ENCODE measurements around the gene LINGO4.

The LINGO4 gene, protein sequence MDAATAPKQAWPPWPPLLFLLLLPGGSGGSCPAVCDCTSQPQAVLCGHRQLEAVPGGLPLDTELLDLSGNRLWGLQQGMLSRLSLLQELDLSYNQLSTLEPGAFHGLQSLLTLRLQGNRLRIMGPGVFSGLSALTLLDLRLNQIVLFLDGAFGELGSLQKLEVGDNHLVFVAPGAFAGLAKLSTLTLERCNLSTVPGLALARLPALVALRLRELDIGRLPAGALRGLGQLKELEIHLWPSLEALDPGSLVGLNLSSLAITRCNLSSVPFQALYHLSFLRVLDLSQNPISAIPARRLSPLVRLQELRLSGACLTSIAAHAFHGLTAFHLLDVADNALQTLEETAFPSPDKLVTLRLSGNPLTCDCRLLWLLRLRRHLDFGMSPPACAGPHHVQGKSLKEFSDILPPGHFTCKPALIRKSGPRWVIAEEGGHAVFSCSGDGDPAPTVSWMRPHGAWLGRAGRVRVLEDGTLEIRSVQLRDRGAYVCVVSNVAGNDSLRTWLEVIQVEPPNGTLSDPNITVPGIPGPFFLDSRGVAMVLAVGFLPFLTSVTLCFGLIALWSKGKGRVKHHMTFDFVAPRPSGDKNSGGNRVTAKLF

DNA sequence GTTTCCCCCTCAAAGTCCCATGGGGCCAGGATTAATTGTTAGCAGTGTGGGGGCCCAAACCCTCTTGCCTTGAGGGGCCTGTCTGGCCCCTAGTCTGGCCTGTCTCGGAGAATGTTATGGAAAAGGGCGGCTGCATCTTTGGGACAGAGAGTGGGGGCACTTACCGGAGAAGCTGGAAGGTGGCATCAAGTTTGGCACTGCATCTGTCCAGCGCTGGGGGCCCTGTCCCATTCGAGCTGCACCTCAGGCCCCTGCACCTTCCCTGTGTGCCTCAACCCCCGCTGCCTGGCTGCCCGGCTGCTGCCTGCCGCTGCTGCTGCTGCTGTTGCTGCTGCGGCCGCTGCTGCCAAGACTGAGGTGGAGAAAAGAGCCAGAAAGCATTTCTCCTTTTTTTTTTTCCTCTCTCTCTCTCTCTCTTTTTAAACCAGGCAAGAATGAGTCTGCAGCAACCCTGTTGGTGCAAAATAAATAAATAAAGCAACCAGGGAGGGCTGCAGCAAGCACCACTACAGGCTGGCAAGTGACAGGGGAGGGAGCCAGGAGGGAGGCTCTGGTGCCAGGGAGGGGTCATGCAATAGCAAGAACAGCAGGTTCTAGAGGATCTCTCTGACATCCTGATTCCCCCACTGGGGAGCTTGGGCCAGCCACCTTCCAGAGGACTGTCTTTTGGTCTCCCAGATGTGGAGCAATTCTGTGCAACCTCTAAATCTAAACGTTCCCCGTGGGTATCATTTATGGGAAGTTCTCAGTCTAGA lies at the start of gene LINGO4:
Gene LINGO4 (minus strand): TSS at position 354 of the 755 bp plus-strand sequence. CDS start 2,715 bp downstream, outside the sequence.
- no peak for DNase-seq (ENCODE audit: low read depth)

GRCh38 chr1:151854658-151855057 lies 49.4 kb upstream of the LINGO4 start:
- DNase-seq (ENCODE audit: low read depth) = no peak

GRCh38 chr1:151853411-151853943 lies 48.3 kb upstream of the LINGO4 start, which contains the start of gene THEM5:
Gene THEM5 (minus strand): TSS chr1:151853712. CDS start chr1:151853565, 147 bp downstream.
- no peak for DNase-seq (ENCODE audit: low read depth)

GRCh38 chr1:151852733-151853132 lies 47.5 kb upstream of the LINGO4 start:
- no peak for DNase-seq (ENCODE audit: low read depth)

- no peak for DNase-seq (ENCODE audit: low read depth)
Measured at GRCh38 chr1:151851886-151852285, 46.7 kb upstream of the LINGO4 start.

GRCh38 chr1:151849871-151850270 lies 44.7 kb upstream of the LINGO4 start:
- no peak for DNase-seq (ENCODE audit: low read depth)

DNA sequence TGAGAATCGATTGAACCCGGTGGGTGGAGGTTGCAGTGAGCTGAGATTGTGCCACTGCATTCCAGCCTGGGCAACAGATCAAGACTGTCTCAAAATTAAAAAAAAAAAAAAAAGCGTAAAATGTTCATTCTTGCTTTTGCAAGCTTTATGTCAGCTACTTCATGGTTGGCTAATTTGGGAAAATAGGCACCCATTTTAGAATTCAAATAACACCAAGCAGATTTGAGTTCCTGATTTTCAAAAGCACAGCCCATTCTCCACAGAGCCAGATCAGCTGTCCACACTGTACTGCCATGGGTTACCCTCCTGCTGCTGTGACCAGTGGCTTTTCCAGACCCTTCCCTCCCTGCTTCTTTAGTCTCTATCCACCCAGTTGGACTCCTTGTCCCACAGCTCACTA lies 43.9 kb upstream of the LINGO4 start:
- no peak for DNase-seq (ENCODE audit: low read depth)

DNA sequence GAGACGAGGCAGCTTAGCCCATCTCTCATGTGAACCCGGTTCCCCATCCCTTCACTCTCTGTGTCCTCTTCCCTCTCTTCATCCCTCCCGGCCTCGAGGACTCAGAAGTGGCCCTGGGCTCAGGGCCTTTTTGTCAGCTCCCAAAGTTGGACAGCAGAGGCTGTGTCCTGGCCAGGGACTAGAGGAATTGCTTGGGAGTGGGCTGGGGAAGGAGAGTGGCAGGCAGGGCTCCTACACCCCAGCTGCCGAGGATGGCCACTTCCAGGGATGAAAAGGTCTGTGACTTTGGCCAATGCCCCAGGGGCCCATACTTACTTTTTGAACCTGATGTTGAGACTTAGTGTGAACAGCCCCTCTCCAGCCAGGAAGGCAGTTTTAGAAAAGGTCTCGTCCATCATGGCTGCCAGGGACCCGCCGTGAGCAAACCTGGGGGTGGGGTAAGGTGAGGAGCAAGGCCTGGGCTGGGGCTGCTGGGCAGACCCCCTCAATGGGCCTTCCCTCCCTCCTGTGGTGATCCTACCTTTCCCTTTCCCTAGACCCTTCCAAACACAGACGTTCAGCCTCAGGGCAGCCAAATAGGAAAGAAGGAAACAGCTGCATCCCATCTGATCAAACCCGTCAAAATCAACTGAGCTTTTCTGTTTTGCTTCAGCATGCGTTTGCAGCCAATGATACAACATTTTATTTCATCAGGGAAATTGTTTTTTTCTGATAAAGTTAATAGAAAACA lies 42.8 kb upstream of the LINGO4 start:
- DNase-seq (ENCODE audit: low read depth) = no peak

GRCh38 chr1:151846686-151847237 lies 41.5 kb upstream of the LINGO4 start:
- no peak for DNase-seq (ENCODE audit: low read depth)

DNA sequence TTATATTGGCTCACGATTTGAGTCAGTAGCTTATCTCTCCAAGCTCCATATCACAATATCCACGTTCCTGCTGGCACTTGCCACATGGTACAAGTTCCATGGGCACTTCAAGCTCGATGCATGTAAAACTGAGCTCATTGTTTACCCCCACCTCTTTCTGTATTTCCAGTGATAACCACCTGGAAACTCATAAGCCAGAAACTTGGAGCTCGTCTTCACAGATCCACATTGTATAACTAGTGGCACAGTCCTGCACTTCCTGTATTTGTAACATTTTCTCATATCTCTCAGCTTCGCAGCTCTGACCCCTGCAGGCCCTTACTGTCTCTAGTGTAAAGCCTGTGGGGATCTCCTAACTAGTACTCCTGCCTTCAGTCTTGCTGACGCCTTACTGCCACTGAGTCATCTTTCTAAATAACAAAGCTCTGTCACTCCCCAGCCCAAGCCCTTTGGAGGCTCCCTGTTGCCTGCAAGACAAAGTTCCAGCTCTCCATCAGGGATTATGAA lies 40.9 kb upstream of the LINGO4 start:
- no peak for DNase-seq (ENCODE audit: low read depth)

- no peak for DNase-seq (ENCODE audit: low read depth)
Measured at GRCh38 chr1:151843398-151843797, 38.2 kb upstream of the LINGO4 start.

- DNase-seq (ENCODE audit: low read depth) = no peak
Measured at GRCh38 chr1:151841141-151841540, 35.9 kb upstream of the LINGO4 start.

DNA sequence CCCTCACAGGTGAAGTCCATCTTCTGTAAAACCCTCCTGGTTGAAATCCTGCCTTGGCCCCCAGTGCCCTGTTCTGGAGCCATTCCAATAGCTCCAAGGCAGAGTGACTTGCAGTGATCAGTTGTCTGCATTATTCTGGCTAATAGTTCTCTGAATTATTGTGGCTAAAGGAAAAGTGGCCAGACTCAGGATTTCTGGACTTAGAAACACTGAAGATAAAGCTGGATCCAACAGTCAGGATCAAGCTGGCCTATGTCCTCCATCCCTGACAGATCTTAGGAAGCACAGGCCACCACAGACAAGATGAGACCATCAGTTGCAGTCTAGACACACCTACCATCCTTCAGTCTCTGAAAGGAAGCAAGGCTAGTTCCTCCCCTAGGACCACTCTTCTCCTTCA lies 35.2 kb upstream of the LINGO4 start:
- no peak for DNase-seq (ENCODE audit: low read depth)

DNA sequence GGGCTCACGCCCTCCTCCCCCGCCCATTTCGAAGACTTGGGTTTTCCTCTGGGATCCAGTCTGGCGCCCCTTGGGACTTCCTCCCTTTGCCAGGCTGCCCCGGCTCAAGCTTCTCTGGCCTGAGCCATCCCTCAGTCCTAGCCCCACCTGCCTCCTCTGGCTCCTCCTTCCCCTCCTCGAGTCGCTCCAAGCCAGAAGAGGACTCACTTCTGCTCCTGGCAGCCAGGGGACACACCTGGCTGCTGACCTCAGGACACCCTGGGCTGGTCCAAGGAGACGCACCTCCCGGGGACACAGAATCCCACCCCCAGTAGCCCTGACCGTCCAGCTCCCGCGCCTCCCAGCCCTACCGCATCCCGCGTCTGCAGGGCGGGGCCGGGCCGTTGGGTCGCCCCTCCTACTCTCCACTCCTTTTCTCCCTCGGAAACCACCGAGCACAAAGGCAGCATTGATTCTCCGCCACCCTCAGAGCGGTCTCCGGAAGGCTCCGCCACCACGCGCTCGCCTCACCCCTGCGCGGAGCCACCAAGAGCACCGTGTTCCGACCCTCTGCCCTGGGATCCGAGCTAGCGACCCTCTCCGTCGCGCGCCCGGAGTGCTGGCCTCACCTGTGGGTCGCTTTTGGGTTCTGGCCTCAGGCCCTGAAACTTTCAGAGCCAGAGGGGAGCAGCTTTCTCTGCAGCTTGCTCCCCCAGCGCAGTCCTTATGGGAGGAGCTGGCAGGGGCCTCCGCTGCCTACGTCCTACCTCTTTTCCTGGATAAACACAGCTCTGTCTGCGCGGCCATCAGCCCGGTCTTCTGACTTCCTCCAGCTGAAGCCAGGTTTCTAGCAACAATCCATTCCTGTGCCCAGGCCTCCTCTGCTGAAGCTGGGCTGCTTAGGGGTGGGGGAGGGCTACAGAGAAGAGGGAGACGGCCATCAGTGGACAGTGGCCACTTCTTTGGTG lies 34.5 kb upstream of the LINGO4 start, which contains the start of gene C2CD4D:
Gene C2CD4D (minus strand): TSS at position 364 of the 947 bp plus-strand sequence. CDS start 831 bp downstream, outside the sequence.
- no peak for DNase-seq (ENCODE audit: low read depth)

DNA sequence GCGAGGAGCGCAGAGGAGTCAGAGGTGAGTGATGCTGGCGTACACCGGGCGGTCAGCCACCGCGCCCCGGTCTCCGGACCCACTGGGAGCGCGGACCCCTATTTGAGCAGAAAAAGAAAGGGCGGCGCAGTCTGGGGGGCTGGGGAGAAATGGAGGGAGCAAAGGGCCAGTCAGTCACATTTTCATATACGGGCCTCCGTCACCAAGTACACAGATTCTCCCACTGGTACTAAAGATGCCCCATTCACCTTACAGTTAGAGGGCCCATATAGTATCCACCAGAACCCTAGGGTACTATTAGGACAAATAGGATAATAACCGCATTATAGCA lies 33.8 kb upstream of the LINGO4 start:
- DNase-seq (ENCODE audit: low read depth) = no peak

GRCh38 chr1:151838222-151839081 lies 33.2 kb upstream of the LINGO4 start:
- no peak for DNase-seq (ENCODE audit: low read depth)

DNA sequence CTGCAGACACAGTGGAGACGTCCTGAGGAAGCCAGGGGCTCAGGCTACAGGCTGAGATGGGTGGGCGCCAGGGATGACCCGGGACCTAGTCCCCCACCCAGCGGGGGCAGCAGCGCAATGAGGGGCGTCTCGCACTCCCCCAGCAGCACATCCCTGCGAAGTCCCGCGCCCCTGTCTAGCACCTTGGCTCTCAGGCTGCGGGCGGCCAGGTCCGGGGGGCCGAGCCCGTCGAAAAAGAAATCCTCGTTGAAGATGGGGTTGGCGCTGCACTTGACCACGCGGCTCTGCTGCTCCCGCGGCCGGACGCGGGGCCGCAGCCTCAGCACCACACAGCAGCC lies 32.6 kb upstream of the LINGO4 start:
- DNase-seq (ENCODE audit: low read depth) = no peak

GRCh38 chr1:151837197-151837596 lies 32.0 kb upstream of the LINGO4 start:
- DNase-seq (ENCODE audit: low read depth) = no peak

- no peak for DNase-seq (ENCODE audit: low read depth)
Measured at GRCh38 chr1:151835596-151835995, 30.4 kb upstream of the LINGO4 start.
